Lower leg skin (tissue), 4 donors: ENCODE results near the gene SGSH. TPM values are rescaled to one million over a fixed set of nuclear protein-coding genes. Genes with fewer than 3 reads are reported as not detected.
A peak's percentile ranks its signal among the peaks of the same experiment; 100 is the strongest.
"Not testable (repeated sequence)": the region's sequence is repeated elsewhere in the genome, so short reads cannot be mapped to it uniquely, and the experiment has no call there.

Source experiments
- DNase-seq, 2 donors: peaks; one replicate each; pipeline ENCODE4 v3.0.0-alpha.2; 2019; ENCODE audit warnings: low spot score in 2 of 2
- H3K4me3 ChIP-seq: fragments of 200-600 bp; sonication (generic); 2 replicates; pipeline ENCODE4 v1.5.1; 2017; ENCODE audit warnings: mild to moderate bottlenecking, low read depth; ENCODE audit not compliant: poor library complexity, severe bottlenecking
- POLR2A ChIP-seq, 2 donors: fragments of 450-650 bp; IDR thresholded peaks; one replicate each; pipeline ENCODE4 v1.6.1; 2016 to 2017; ENCODE audit warnings: antibody characterized with exemption in 2 of 2, mild to moderate bottlenecking in 1 of 2, moderate library complexity in 1 of 2
- WGBS, 2 donors: methylation state at CpG; one replicate each; pipeline ENCODE4 v1.1.5; 2018; 5-methylcytosine and 5-hydroxymethylcytosine counted together
- intact Hi-C: fragments of 100-400 bp; cut with DNase I; formaldehyde crosslinking; loops from one replicate; pipeline ENCODE4 v1.15.0; 2023; ENCODE audit warnings: low total_unique reads
- total RNA-seq, 4 donors: library from RNA; depleted of rRNA; stranded (reverse); fragments of >200 nt; gene quantifications; one replicate each; pipeline ENCODE4 v1.1.0, GENCODE V29; 2016
- TF ChIP-seq, protein P1 (sequence below), 3 donors: fragments of 450-650 bp; IDR thresholded peaks; one replicate each; pipeline ENCODE4 v1.5.1; 2016; ENCODE audit warnings: antibody characterized with exemption in 3 of 3, mild to moderate bottlenecking in 3 of 3, moderate library complexity in 2 of 3

Gene SGSH
- total RNA-seq, 4 donors from 2014 or later, result 19.4 to 47.3 (median 37.0) TPM

DNA sequence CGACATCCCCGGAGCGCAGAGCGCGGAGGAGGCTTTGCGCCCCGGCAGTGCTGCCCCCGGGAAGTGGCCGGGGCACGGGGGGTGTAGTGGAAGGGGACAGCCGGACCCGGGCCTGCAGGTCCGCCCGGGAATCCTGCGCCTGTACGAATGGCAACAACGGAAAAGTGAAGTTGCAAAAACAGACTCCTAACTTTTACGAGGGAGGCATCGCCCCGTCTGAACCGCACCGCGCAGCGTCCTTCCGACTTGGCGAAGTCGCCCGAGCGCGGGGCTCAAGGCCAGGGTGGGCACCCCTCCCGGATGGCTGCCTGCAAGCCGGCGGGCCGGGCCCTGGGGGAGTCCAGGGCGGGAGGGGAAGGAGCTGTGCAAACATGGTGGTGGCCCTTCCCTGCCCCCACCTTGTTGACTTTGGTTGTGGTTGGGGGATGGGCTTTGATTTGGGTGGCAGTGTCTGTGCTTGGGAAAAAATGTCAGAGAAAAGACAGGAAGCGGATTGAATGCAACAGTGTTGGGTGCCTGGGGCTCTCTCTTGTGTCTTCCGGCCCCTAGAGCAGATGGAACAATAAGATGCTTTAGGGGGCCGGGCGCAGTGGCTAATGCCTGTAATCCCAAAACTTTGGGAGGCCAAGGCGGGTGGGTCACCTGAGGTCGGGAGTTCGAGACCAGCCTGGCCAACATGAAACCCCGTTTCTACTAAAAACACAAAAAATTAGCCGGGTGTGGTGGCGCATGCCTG, 41.2 kb upstream of the SGSH start:
- 1 to 3% methylated on average over 26 to 45 of the region's 45 CpGs for WGBS, 2 donors
- H3K4me3 ChIP-seq, result peak overlapping the region; percentile 96
- peak; percentile 69 to 91 for DNase-seq
- intact Hi-C loops, result no loop called here
- no peak for TF ChIP-seq POLR2A (IDR thresholded peaks at IDR 0.05)
- TF ChIP-seq, protein P1, sequence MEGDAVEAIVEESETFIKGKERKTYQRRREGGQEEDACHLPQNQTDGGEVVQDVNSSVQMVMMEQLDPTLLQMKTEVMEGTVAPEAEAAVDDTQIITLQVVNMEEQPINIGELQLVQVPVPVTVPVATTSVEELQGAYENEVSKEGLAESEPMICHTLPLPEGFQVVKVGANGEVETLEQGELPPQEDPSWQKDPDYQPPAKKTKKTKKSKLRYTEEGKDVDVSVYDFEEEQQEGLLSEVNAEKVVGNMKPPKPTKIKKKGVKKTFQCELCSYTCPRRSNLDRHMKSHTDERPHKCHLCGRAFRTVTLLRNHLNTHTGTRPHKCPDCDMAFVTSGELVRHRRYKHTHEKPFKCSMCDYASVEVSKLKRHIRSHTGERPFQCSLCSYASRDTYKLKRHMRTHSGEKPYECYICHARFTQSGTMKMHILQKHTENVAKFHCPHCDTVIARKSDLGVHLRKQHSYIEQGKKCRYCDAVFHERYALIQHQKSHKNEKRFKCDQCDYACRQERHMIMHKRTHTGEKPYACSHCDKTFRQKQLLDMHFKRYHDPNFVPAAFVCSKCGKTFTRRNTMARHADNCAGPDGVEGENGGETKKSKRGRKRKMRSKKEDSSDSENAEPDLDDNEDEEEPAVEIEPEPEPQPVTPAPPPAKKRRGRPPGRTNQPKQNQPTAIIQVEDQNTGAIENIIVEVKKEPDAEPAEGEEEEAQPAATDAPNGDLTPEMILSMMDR (IDR thresholded peaks at IDR 0.05), result peak in 1 of 3 donors; percentile 18

DNA sequence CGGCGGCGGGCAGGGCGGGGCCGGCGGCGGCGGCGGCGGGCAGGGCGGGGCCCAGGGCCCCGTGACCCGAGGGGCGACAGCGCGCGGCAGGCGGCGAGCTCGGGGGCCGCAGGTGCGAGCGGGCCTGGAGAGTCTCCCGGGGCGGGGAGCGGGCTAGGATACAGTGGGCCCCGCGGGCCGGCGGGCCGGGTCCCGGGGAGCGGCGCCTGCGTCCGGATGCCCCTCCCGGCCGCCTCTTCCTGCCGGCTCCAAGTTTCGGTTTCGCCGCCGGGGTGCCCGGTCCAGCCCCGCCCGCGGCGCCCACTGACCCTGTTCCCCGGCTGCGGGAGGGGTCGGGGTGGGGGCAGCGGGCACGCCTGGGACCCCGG, 40.6 kb upstream of the SGSH start, which contains the start of gene RNF213:
Gene RNF213 (plus strand): TSS at position 62 of the 368 bp plus-strand sequence. CDS start 2,830 bp downstream, outside the sequence.
- DNase-seq, result peak in 1 of 2 donors; percentile 90
- intact Hi-C loops, result no loop called here
- WGBS, 2 donors, result 4% methylated on average over 4 of the region's 54 CpGs; no CpG with 5 or more reads in 1 of the 2 donors

DNA sequence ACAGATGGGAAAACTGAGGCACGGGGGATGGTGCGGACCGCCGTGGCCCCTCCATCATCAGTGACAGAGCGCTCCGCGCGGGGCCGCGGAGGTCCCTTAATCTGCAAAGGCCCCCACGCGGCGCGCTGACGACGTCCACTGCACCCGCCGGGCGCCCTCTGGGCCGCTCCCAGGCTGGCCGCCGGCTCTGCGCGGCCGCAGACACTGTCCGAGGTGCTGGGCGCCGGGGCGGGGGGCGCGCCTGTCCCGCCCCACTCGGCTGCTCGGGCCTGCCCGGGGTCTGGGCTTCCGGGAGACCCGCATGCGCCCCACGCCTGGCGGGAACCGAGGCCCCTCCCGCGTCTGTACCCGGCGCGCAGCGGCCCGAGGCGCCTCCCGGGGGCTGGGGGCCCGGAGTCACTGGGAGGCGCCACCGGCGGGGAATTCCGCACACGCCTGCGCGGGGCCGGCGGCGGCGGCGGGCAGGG, 40.0 kb upstream of the SGSH start:
- intact Hi-C loops, result no loop called here
- 1 to 5% methylated on average over 16 to 49 of the region's 63 CpGs for WGBS, 2 donors
- TF ChIP-seq POLR2A (IDR thresholded peaks at IDR 0.05), result no peak
- TF ChIP-seq, protein P1 (IDR thresholded peaks at IDR 0.05), result no peak
- peak overlapping the region; percentile 46 for H3K4me3 ChIP-seq
- DNase-seq, result peak; percentile 37 to 90

More for the DNA sequence above, 40.6 kb upstream of the SGSH start, which contains the start of gene RNF213:
- TF ChIP-seq, protein P1 (IDR thresholded peaks at IDR 0.05), result no peak
- peak in 1 of 2 donors; percentile 47 for TF ChIP-seq POLR2A (IDR thresholded peaks at IDR 0.05)
- H3K4me3 ChIP-seq, result peak within 1 kb of the TSS; percentile 96

DNA sequence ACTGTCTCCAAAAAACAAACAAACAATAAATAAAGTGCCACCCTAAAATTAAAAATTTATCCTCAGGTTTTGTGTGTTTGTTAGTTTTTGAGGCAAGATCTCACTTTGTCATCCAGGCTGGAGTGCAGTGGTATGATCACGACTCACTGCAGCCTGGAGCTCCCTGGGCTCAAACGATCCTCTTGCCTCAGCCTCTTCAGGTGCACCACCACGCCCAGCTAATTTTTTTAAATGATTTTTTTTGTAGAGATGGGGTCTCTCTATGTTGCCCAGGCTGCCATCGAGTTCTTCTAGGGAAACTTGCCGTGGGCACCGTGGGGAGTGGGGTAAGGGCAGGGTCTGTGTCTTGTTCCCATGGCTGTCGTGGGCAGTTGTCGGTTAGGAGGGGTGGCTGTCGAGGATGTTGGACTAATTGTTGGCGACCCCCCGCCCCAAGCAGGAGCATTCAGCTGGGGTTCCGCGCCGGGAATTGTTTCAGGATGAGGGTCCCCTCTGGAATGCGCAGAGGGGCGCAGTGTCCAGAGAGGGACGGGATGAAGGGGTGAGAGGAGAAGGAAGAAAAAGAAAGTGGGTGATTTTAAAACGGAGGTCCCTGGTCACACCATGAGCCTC, 39.4 kb upstream of the SGSH start:
- DNase-seq, result no peak
- 42 to 48% methylated on average over 18 of the region's 18 CpGs for WGBS, 2 donors
- TF ChIP-seq, protein P1 (IDR thresholded peaks at IDR 0.05), result no peak
- no peak for TF ChIP-seq POLR2A (IDR thresholded peaks at IDR 0.05)
- H3K4me3 ChIP-seq, result peak overlapping the region; percentile 46
- intact Hi-C loops, result no loop called here

DNA sequence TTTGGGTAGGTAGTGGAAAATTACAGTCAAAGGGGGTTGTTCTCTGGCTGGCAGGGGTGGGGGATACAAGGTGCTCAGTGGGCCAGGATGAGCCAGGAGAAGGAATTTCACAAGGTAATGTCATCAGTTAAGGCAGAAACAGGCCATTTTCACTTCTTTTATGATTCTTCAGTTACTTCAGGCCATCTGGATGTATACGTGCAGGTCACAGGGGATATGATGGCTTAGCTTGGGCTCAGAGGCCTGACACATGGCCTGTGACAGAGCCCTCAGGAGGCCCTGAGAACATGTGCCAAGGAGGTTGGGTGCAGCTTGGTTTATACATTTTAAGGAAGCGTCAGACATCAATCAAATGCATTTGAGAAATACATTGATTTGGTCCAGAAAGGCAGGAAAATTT, 38.2 kb upstream of the SGSH start:
- DNase-seq, H3K4me3 ChIP-seq, intact Hi-C loops: not testable (repeated sequence)
- WGBS, 2 donors, result 77 to 93% methylated on average over 2 of the region's 2 CpGs

DNA sequence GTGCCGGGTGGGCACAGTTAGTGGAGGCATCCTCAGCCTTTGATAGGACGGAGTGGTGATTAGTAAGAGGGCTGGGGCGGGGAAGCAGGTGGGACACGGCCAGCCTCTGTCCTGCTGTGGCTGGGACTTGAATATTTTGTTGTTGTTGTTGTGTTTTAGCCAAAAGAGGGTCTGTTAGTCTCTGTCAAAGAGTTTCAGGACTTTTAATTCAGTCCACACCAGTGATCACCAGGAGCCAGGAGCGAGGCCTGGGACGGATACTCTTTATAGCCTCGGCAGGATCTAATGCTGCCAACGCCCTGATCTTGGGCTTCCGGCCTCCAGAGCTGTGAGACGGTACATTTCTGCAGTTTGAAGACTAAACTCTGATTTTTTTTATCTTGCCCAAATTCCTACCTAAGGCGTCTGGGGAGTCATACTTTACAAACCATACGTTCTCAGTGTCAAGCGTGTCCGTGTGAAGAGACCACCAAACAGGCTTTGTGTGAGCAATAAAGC, 37.6 kb upstream of the SGSH start:
- intact Hi-C loops, result no loop called here
- no peak for DNase-seq
- H3K4me3 ChIP-seq, result no peak overlapping the region
- no peak for TF ChIP-seq POLR2A (IDR thresholded peaks at IDR 0.05)
- TF ChIP-seq, protein P1 (IDR thresholded peaks at IDR 0.05), result no peak
- WGBS, 2 donors, result 60 to 65% methylated on average over 14 of the region's 14 CpGs
